ENCODE data around the gene LGALS1.

LGALS1 gene

DNA sequence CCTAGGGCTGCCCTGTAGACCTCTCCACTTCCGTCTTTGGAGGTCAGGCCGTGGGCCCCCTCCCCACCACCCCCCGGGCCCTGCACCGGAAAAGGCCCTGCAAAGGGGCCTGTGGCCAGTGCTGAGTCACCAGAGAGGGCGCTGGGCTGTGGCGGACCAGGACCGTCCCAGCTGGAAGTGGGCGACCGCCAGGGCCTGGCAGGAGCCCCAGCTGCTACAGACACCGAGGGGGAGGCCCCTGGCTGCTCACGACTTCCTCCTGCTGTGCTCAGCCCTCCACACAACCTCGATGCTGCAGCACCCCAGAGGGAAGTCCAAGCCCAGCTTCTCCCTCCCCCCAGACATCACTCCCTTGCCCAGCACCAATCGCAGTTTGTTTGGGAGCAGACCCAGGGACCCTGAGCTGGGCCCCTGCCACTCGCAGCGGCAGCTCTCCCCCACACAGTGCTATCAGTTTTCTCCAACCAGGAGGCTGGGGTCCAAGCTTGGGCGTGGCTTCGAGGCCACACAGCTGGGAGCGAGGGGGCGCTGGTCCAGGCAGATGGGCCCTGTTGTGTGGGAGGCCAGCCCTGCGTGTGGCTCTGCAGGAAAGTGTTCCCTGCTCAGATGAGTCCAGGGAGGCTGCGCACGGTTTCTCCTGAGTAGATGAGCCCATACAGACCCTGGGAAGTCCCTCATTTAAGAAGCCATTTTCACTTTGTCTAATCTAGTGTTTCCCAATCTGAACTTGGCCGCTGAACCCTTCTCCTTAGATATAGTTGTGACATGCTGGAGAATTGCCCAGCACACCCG is 41.6 kb upstream of the LGALS1 start:
- TF ChIP-seq CTCF (IDR thresholded peaks at IDR 0.05; ENCODE audit: control insufficient read depth, insufficient read depth, low read depth, low read length, missing control alignments) = peak; percentile 31
- H3K4me3 ChIP-seq (ENCODE audit: control insufficient read depth, low read depth, low read length) = no peak overlapping the region
- DNase-seq (ENCODE audit: low read depth) = peak; percentile 23

GRCh38 chr22:37634417-37634924 is 41.0 kb upstream of the LGALS1 start:
- no peak overlapping the region for H3K4me3 ChIP-seq (ENCODE audit: control insufficient read depth, low read depth, low read length)
- DNase-seq (ENCODE audit: low read depth) = no peak
- peak; percentile 22 for TF ChIP-seq CTCF (IDR thresholded peaks at IDR 0.05; ENCODE audit: control insufficient read depth, insufficient read depth, low read depth, low read length, missing control alignments)

DNA sequence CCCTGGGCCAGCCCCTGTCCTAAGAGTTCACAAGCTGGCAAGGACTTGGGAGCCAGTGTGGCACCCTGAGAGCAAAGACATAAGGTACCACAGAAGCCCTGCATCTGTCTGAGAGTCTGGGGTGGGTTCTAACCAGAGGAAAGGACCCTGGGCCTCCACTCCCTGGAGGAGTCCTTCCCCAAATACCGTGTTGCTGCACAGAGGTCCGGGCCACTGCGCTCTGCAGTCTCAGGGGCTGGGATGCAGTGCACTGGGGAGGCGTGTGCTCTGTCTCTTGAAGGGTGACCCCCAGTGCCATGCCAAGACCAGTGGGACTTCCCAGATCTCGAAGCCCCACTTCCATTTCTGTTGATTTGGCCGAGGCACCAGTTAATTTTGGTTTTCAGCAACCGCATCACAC is 40.3 kb upstream of the LGALS1 start:
- no peak for DNase-seq (ENCODE audit: low read depth)
- no peak overlapping the region for H3K4me3 ChIP-seq (ENCODE audit: control insufficient read depth, low read depth, low read length)
- TF ChIP-seq CTCF (IDR thresholded peaks at IDR 0.05; ENCODE audit: control insufficient read depth, insufficient read depth, low read depth, low read length, missing control alignments) = no peak

GRCh38 chr22:37636186-37636948 is 39.1 kb upstream of the LGALS1 start:
- DNase-seq (ENCODE audit: low read depth) = no peak
- peak; percentile 31 for TF ChIP-seq CTCF (IDR thresholded peaks at IDR 0.05; ENCODE audit: control insufficient read depth, insufficient read depth, low read depth, low read length, missing control alignments)
- no peak overlapping the region for H3K4me3 ChIP-seq (ENCODE audit: control insufficient read depth, low read depth, low read length)

DNA sequence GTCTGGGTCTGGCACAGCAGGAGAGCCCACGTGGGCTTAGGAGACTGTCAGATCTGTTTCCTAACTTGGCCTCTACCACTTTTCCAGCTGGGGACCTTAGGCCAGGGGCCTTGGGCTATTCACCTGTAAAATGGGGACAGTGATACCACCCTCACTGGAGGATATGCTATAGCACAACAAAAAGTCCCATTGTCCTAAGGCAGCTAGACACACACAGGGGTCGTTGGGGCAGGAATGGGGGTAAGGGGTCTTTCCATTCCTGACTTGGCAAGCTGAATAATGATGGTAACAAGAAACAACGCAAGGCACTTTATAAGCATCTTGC is 38.5 kb upstream of the LGALS1 start:
- TF ChIP-seq CTCF (IDR thresholded peaks at IDR 0.05; ENCODE audit: control insufficient read depth, insufficient read depth, low read depth, low read length, missing control alignments) = no peak
- no peak for DNase-seq (ENCODE audit: low read depth)
- no peak overlapping the region for H3K4me3 ChIP-seq (ENCODE audit: control insufficient read depth, low read depth, low read length)

GRCh38 chr22:37638391-37639069 is 36.9 kb upstream of the LGALS1 start:
- DNase-seq (ENCODE audit: low read depth) = no peak
- no peak for TF ChIP-seq CTCF (IDR thresholded peaks at IDR 0.05; ENCODE audit: control insufficient read depth, insufficient read depth, low read depth, low read length, missing control alignments)
- H3K4me3 ChIP-seq (ENCODE audit: control insufficient read depth, low read depth, low read length) = no peak overlapping the region

Data from AG09309 (cell line).